HL-60 (cell line): ENCODE data around the gene MAPK6.

Experiments used
- DNase-seq, 2 experiments: peaks; one replicate each; pipeline ENCODE4 v3.0.0-alpha.2; 2010 to 2020; ENCODE audit warnings: low read depth in 1 of 2, low spot score in 1 of 2
- H3K27ac ChIP-seq: fragments of 250-450 bp; sonication (Bioruptor Pico); replicated peaks from 2 replicates; pipeline ENCODE4 v1.5.1; 2020; ENCODE audit warnings: mild to moderate bottlenecking, moderate library complexity
- H3K27me3 ChIP-seq: fragments of 250-450 bp; sonication (Bioruptor Pico); 2 replicates; pipeline ENCODE4 v1.5.1; 2021; ENCODE audit warnings: mild to moderate bottlenecking, moderate library complexity; ENCODE audit not compliant: insufficient read depth, poor library complexity, severe bottlenecking
- H3K4me3 ChIP-seq: replicated peaks from 2 replicates; pipeline ENCODE4 v1.5.1; 2011; ENCODE audit warnings: mild to moderate bottlenecking, control low read depth, low read length; ENCODE audit not compliant: insufficient read depth
- GABPA ChIP-seq: IDR thresholded peaks from 2 replicates; pipeline ENCODE4 v1.6.1; 2012; ENCODE audit warnings: low read depth
- POLR2AphosphoS5 ChIP-seq: IDR thresholded peaks from 2 replicates; pipeline ENCODE4 v1.6.1; 2012; ENCODE audit warnings: low read depth
- REST ChIP-seq: IDR thresholded peaks from 2 replicates; pipeline ENCODE4 v1.6.1; 2012; ENCODE audit warnings: low read depth; ENCODE audit not compliant: insufficient replicate concordance
- SPI1 ChIP-seq: IDR thresholded peaks from 2 replicates; pipeline ENCODE4 v1.6.1; 2012; ENCODE audit warnings: low read depth, mild to moderate bottlenecking, borderline replicate concordance
- TF ChIP-seq, protein P1 (sequence below): IDR thresholded peaks from one replicate; pipeline ENCODE4 v1.5.1; 2011; ENCODE audit warnings: low read length, control low read depth, inconsistent platforms; ENCODE audit not compliant: insufficient read depth

MAPK6 gene

GRCh38 chr15:52016316-52016715, 2.7 kb upstream of the MAPK6 start:
- H3K4me3 ChIP-seq: no peak overlapping the region
- H3K27me3 ChIP-seq: no peaks in the 10 kb centered on the region
- no peak for TF ChIP-seq POLR2AphosphoS5
- TF ChIP-seq REST: no peak
- TF ChIP-seq GABPA: no peak
- TF ChIP-seq, protein P1, sequence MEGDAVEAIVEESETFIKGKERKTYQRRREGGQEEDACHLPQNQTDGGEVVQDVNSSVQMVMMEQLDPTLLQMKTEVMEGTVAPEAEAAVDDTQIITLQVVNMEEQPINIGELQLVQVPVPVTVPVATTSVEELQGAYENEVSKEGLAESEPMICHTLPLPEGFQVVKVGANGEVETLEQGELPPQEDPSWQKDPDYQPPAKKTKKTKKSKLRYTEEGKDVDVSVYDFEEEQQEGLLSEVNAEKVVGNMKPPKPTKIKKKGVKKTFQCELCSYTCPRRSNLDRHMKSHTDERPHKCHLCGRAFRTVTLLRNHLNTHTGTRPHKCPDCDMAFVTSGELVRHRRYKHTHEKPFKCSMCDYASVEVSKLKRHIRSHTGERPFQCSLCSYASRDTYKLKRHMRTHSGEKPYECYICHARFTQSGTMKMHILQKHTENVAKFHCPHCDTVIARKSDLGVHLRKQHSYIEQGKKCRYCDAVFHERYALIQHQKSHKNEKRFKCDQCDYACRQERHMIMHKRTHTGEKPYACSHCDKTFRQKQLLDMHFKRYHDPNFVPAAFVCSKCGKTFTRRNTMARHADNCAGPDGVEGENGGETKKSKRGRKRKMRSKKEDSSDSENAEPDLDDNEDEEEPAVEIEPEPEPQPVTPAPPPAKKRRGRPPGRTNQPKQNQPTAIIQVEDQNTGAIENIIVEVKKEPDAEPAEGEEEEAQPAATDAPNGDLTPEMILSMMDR: no peak
- TF ChIP-seq SPI1: no peak

DNA sequence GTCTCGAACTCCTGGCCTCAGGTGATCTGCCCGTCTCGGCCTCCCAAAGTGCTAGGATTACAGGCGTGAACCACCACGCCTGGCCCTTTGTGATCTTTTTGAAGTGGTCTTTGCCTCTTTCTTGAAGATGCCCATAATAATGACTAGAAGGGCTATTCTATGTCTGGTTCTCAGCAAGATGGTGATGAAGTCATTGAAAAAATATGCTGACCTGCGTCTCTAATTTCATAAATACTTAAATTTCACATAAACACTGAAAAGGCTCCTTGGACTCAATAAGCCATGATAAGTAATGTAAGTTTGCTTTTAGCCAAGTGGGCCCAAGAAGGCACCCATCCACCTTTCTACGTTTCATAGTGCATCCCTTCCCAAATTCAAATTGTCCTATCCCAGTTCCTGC, 775 bp upstream of the MAPK6 start:
- Histone ChIP-seq H3K27ac (no peak overlapping the region), H3K27me3 (no peaks in the 10 kb centered on the region), H3K4me3 (no peak overlapping the region)
- TF ChIP-seq POLR2AphosphoS5: no peak
- no peak for TF ChIP-seq REST
- TF ChIP-seq SPI1: no peak
- TF ChIP-seq, protein P1: no peak
- TF ChIP-seq GABPA: no peak
- DNase-seq: no peak

More at GRCh38 chr15:52016316-52016715, 2.7 kb upstream of the MAPK6 start:
- H3K27ac ChIP-seq: no peak overlapping the region
- no peak for DNase-seq

DNA sequence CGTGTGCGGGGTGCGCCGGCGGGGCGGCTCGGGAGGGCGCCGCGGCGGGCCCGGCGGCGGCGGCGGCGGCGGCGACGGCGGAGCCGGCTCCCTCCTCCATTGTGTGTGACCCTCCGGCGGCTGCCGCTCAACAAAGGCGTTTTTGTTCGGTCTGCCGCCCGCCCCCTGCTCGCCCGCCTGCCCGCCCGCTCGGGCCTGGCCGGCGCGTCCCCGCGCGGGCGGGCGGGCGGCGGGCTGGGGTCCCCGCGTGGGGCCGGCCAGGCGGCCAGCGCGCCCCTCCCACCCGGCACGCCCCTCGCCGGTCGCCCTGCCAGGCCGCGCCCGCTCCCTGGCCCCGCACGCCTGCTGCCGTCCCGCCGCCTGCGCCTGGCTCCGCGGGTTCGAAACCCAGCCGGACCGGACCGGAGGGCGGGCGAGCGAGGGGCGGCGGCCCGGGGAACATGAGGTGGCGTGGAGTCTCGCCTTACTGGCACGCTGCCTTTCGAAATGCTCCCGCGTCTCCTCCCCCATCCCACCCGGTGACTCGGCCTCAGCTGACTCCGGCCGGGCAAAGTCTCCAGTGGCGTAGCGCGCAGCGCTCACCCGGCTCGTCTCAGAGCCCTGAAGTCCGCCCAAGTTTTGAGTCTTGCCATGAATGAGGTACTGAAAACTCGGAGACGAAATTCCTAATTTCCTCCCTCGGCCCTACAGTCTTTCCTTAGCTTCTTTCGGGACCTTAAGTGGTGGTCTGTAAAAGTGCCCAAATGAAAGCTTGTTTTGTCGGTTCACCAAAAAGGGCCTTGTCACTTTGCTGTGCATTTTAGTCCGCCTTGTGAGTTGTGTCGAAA, 588 bp downstream of the MAPK6 start:
- DNase-seq: peak; percentile 54 to 77
- Histone ChIP-seq H3K27ac (peak overlapping the region; percentile 88), H3K27me3 (no peaks in the 10 kb centered on the region), H3K4me3 (peak overlapping the region; percentile 65)
- TF ChIP-seq POLR2AphosphoS5 (no peak; the same call in 1 of the 2 replicates), REST (no peak), SPI1 (no peak), GABPA (no peak)
- TF ChIP-seq, protein P1: no peak
